HEK293 (cell line): ENCODE data around the gene TRAPPC5.

Experiments
- CTCF ChIA-PET: fragments of 350-600 bp; formaldehyde crosslinking; extraction: SDS; loops from one replicate; lab custom pipeline; 2021; ENCODE audit warnings: antibody characterized with exemption; lab: Yijun Ruan, JAX
- POLR2A ChIA-PET: fragments of 300-600 bp; formaldehyde crosslinking; extraction: SDS; loops from one replicate; lab custom pipeline; 2020; ENCODE audit warnings: antibody characterized with exemption, inconsistent platforms; lab: Yijun Ruan, JAX
- H3K27ac ChIP-seq: fragments of 200-500 bp; sonication (Bioruptor generic); 2 replicates; pipeline ENCODE4 v1.5.1; 2014; ENCODE audit warnings: low read depth, low read length, control low read depth, inconsistent platforms; ENCODE audit errors: extremely low read depth
- H3K36me3 ChIP-seq, 2 experiments: fragments of 200-500 bp in 1 of 2; sonication (Bioruptor generic) in 1 of 2; 1 replicate in 1 of 2; 2 replicates in 1 of 2; pipeline ENCODE4 v1.5.1; 2014 to 2017; ENCODE audit warnings: inconsistent platforms in 2 of 2, low read length in 2 of 2; ENCODE audit not compliant: control insufficient read depth in 2 of 2, insufficient read depth in 1 of 2
- H3K4me1 ChIP-seq: fragments of 200-500 bp; sonication (Bioruptor generic); 2 replicates; pipeline ENCODE4 v1.5.1; 2014; ENCODE audit warnings: mild to moderate bottlenecking, low read length, inconsistent platforms; ENCODE audit not compliant: control insufficient read depth, insufficient read depth
- H3K4me3 ChIP-seq: 2 replicates; pipeline ENCODE4 v1.5.1; 2011; ENCODE audit warnings: low read depth, mild to moderate bottlenecking, control low read depth, low read length, moderate library complexity
- H3K9me3 ChIP-seq: fragments of 200-500 bp; sonication (Bioruptor generic); 2 replicates; pipeline ENCODE4 v1.5.1; 2014; ENCODE audit warnings: low read depth, low read length, inconsistent platforms; ENCODE audit not compliant: control insufficient read depth, insufficient read depth
- BCL6B ChIP-seq: fragments of 450-650 bp; formaldehyde crosslinking; IDR thresholded peaks from 2 replicates; pipeline ENCODE4 v1.5.1; 2017; ENCODE audit warnings: missing biosample characterization, missing genetic modification characterization
- HOXA7 ChIP-seq: sonication (generic); formaldehyde crosslinking; IDR thresholded peaks from 2 replicates; pipeline ENCODE4 v1.8.1; 2022; ENCODE audit warnings: missing genetic modification reagents, borderline replicate concordance
- KLF7 ChIP-seq: fragments of 450-650 bp; formaldehyde crosslinking; IDR thresholded peaks from 2 replicates; pipeline ENCODE4 v1.5.1; 2016; ENCODE audit warnings: missing biosample characterization, missing genetic modification characterization, borderline replicate concordance
- OSR2 ChIP-seq: fragments of 450-650 bp; formaldehyde crosslinking; IDR thresholded peaks from 2 replicates; pipeline ENCODE4 v1.5.1; 2016; ENCODE audit warnings: missing biosample characterization, missing genetic modification characterization
- SP3 ChIP-seq: fragments of 450-650 bp; formaldehyde crosslinking; IDR thresholded peaks from 2 replicates; pipeline ENCODE4 v1.5.1; 2016; ENCODE audit warnings: missing biosample characterization, missing genetic modification characterization
- YY1 ChIP-seq: fragments of 450-650 bp; formaldehyde crosslinking; IDR thresholded peaks from 2 replicates; pipeline ENCODE4 v1.5.1; 2018; ENCODE audit warnings: missing biosample characterization, missing genetic modification characterization
- ZBTB21 ChIP-seq: fragments of 450-650 bp; formaldehyde crosslinking; IDR thresholded peaks from 2 replicates; pipeline ENCODE4 v1.5.1; 2017; ENCODE audit warnings: missing biosample characterization, missing genetic modification characterization
- ZBTB26 ChIP-seq: fragments of 450-650 bp; formaldehyde crosslinking; optimal IDR thresholded peaks from 2 replicates; pipeline ENCODE3; 2016; ENCODE audit warnings: missing biosample characterization, mild to moderate bottlenecking, missing genetic modification characterization
- ZBTB6 ChIP-seq: fragments of 450-650 bp; formaldehyde crosslinking; IDR thresholded peaks from 2 replicates; pipeline ENCODE4 v1.5.1; 2017; ENCODE audit warnings: missing biosample characterization, missing genetic modification characterization
- ZNF10 ChIP-seq: fragments of 450-650 bp; formaldehyde crosslinking; IDR thresholded peaks from 2 replicates; pipeline ENCODE4 v1.5.1; 2017; ENCODE audit warnings: missing biosample characterization, missing genetic modification characterization
- ZNF214 ChIP-seq: fragments of 450-650 bp; formaldehyde crosslinking; IDR thresholded peaks from 2 replicates; pipeline ENCODE4 v1.5.1; 2017; ENCODE audit warnings: missing biosample characterization, mild to moderate bottlenecking, missing genetic modification characterization, borderline replicate concordance
- ZNF354C ChIP-seq: fragments of 450-650 bp; formaldehyde crosslinking; IDR thresholded peaks from 2 replicates; pipeline ENCODE4 v1.5.1; 2016; ENCODE audit warnings: missing biosample characterization, missing genetic modification characterization, low read depth, borderline replicate concordance
- ZNF394 ChIP-seq: fragments of 450-650 bp; formaldehyde crosslinking; IDR thresholded peaks from 2 replicates; pipeline ENCODE4 v1.5.1; 2016; ENCODE audit warnings: missing biosample characterization, missing genetic modification characterization, mild to moderate bottlenecking, moderate library complexity, borderline replicate concordance
- ZNF514 ChIP-seq: fragments of 450-650 bp; formaldehyde crosslinking; IDR thresholded peaks from 2 replicates; pipeline ENCODE4 v1.5.1; 2016; ENCODE audit warnings: missing biosample characterization, missing genetic modification characterization
- ZNF530 ChIP-seq: fragments of 450-650 bp; formaldehyde crosslinking; IDR thresholded peaks from 2 replicates; pipeline ENCODE4 v1.5.1; 2016; ENCODE audit warnings: low read depth, missing biosample characterization, missing genetic modification characterization
- ZNF558 ChIP-seq: fragments of 450-650 bp; formaldehyde crosslinking; IDR thresholded peaks from 2 replicates; pipeline ENCODE4 v1.5.1; 2016; ENCODE audit warnings: missing biosample characterization, missing genetic modification characterization
- ZNF571 ChIP-seq: fragments of 450-650 bp; formaldehyde crosslinking; IDR thresholded peaks from 2 replicates; pipeline ENCODE4 v1.5.0; 2017; ENCODE audit warnings: missing biosample characterization, missing genetic modification characterization
- ZNF600 ChIP-seq: fragments of 450-650 bp; formaldehyde crosslinking; IDR thresholded peaks from 2 replicates; pipeline ENCODE4 v1.5.1; 2016; ENCODE audit warnings: missing biosample characterization, missing genetic modification characterization
- ZNF624 ChIP-seq: fragments of 450-650 bp; formaldehyde crosslinking; IDR thresholded peaks from 2 replicates; pipeline ENCODE4 v1.5.1; 2017; ENCODE audit warnings: missing biosample characterization, missing genetic modification characterization
- ZNF629 ChIP-seq: fragments of 450-650 bp; formaldehyde crosslinking; IDR thresholded peaks from 2 replicates; pipeline ENCODE4 v1.5.1; 2017; ENCODE audit warnings: missing biosample characterization, missing genetic modification characterization
- ZNF707 ChIP-seq: fragments of 450-650 bp; formaldehyde crosslinking; IDR thresholded peaks from 2 replicates; pipeline ENCODE4 v1.5.1; 2016; ENCODE audit warnings: missing biosample characterization, missing genetic modification characterization
- ZNF843 ChIP-seq: fragments of 450-650 bp; formaldehyde crosslinking; IDR thresholded peaks from 2 replicates; pipeline ENCODE4 v1.5.1; 2016; ENCODE audit warnings: missing biosample characterization, missing genetic modification characterization
- TF ChIP-seq, protein P1 (sequence below): fragments of 450-650 bp; formaldehyde crosslinking; IDR thresholded peaks from 2 replicates; pipeline ENCODE4 v1.5.1; 2017; ENCODE audit warnings: missing biosample characterization, missing genetic modification characterization
- TF ChIP-seq, protein P2 (sequence below): fragments of 450-650 bp; formaldehyde crosslinking; IDR thresholded peaks from 2 replicates; pipeline ENCODE4 v1.5.1; 2016; ENCODE audit warnings: missing biosample characterization, missing genetic modification characterization

The TRAPPC5 gene

GRCh38 chr19:7706955-7707456 lies 26.4 kb downstream of the TRAPPC5 start (continued):
- TF ChIP-seq, protein P1, sequence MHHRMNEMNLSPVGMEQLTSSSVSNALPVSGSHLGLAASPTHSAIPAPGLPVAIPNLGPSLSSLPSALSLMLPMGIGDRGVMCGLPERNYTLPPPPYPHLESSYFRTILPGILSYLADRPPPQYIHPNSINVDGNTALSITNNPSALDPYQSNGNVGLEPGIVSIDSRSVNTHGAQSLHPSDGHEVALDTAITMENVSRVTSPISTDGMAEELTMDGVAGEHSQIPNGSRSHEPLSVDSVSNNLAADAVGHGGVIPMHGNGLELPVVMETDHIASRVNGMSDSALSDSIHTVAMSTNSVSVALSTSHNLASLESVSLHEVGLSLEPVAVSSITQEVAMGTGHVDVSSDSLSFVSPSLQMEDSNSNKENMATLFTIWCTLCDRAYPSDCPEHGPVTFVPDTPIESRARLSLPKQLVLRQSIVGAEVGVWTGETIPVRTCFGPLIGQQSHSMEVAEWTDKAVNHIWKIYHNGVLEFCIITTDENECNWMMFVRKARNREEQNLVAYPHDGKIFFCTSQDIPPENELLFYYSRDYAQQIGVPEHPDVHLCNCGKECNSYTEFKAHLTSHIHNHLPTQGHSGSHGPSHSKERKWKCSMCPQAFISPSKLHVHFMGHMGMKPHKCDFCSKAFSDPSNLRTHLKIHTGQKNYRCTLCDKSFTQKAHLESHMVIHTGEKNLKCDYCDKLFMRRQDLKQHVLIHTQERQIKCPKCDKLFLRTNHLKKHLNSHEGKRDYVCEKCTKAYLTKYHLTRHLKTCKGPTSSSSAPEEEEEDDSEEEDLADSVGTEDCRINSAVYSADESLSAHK = no peak
- TF ChIP-seq ZBTB21 (tag by site-specific recombination) (no peak), BCL6B (tag by site-specific recombination) (no peak), ZNF843 (no peak), ZNF707 (tag by site-specific recombination) (no peak)
- TF ChIP-seq, all 188 proteins: peak for 0

DNA sequence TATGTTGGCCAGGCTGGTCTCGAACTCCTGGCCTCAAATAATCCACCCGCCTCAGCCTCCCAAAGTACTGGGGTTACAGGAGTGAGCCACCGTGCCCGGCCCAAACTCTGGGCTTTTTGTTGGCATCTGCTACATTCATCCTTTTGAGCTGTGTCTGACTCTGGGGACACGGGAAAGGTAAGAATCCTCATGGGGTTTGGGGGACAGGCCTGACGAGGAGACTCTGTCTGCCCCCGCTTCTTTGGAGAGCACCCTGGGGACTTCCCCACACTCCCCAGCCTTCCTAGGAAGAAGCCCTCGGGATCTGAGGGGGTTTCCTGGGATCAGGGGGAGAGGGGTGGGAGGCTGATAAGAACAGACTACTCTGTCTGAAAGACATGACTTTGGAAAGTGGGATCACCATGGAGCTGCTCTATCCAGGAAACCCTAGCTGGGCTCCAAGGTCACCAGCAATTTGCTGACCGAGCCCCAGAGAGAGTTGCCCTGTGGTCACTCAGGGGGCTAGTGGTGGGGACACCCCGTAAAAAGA lies 29.4 kb downstream of the TRAPPC5 start:
- ChIA-PET POLR2A (no interaction called here), CTCF (interaction anchor here (0.6 kb wide), 1 partner anchor 368 kb away, joined by 3 read pairs; no protein-coding TSS in a partner anchor)
- H3K27ac ChIP-seq = no peak overlapping the region
- no peaks in the 10 kb centered on the region for H3K36me3 ChIP-seq
- H3K9me3 ChIP-seq = no peaks in the 10 kb centered on the region
- H3K4me1 ChIP-seq = no peaks in the 10 kb centered on the region
- no peak for TF ChIP-seq ZNF214 (tag by site-specific recombination)
- TF ChIP-seq ZNF394 = no peak
- TF ChIP-seq, protein P2, sequence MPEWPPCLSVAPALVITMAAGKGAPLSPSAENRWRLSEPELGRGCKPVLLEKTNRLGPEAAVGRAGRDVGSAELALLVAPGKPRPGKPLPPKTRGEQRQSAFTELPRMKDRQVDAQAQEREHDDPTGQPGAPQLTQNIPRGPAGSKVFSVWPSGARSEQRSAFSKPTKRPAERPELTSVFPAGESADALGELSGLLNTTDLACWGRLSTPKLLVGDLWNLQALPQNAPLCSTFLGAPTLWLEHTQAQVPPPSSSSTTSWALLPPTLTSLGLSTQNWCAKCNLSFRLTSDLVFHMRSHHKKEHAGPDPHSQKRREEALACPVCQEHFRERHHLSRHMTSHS (tag by site-specific recombination) = no peak
- no peak for TF ChIP-seq ZNF571
- no peak for TF ChIP-seq ZNF530 (tag by site-specific recombination)
- no peak for TF ChIP-seq KLF7 (tag by site-specific recombination)
- no peak for TF ChIP-seq ZNF624 (tag by site-specific recombination)
- no peak for TF ChIP-seq ZBTB26 (tag by site-specific recombination)
- TF ChIP-seq ZNF10 (tag by site-specific recombination) = no peak
- TF ChIP-seq HOXA7 = no peak
- no peak for TF ChIP-seq ZNF629 (tag by site-specific recombination)
- TF ChIP-seq ZNF600 = no peak
- no peak for TF ChIP-seq YY1 (tag by site-specific recombination)
- TF ChIP-seq ZBTB6 = no peak
- no peak for TF ChIP-seq OSR2 (tag by site-specific recombination)
- no peak for TF ChIP-seq ZNF514 (tag by site-specific recombination)
- no peak for TF ChIP-seq ZNF558 (tag by site-specific recombination)
- TF ChIP-seq SP3 (tag by site-specific recombination) = no peak
- TF ChIP-seq ZNF354C (tag by site-specific recombination) = no peak
- H3K4me3 ChIP-seq = no peak overlapping the region
